Endothelial cell of umbilical vein (primary cell): ENCODE measurements around the gene KLHL41. TPM values are rescaled to one million over a fixed set of nuclear protein-coding genes. Genes with fewer than 3 reads are reported as not detected.

Experiments
- BruUV-seq: library from RNA; stranded (reverse); fragments of 400-500 nt; replicated peaks from 2 replicates; lab custom pipeline; 2021; lab: Mats Ljungman, UMichigan
- CTCF ChIA-PET: fragments of 300-600, 350-600 bp; sonication (Branson Sonifier 250); formaldehyde crosslinking; loops from one replicate; lab custom pipeline; 2021; ENCODE audit warnings: antibody characterized with exemption, inconsistent platforms; lab: Charles Lee
- POLR2A ChIA-PET: fragments of 300-600, 350-600 bp; sonication (Branson Sonifier 250); formaldehyde crosslinking; loops from one replicate; lab custom pipeline; 2021; ENCODE audit warnings: antibody characterized with exemption, inconsistent platforms; lab: Charles Lee
- DNase-seq: peaks from one replicate; pipeline ENCODE4 v3.0.0-alpha.2; 2011; ENCODE audit warnings: low read depth, low spot score
- FAIRE-seq: peaks from 2 replicates; lab custom pipeline; 2011; peaks lifted over from hg19 to GRCh38; lab: Jason Lieb, UNC
- H2AFZ ChIP-seq: 2 replicates; pipeline ENCODE4 v1.6.0; 2012; ENCODE audit warnings: low read depth, low read length, control low read depth, inconsistent platforms
- H3K27ac ChIP-seq: 2 replicates; pipeline ENCODE4 v1.5.1; 2011; ENCODE audit warnings: low read depth, mild to moderate bottlenecking, control low read depth, low read length, moderate library complexity; ENCODE audit not compliant: insufficient read depth
- H3K27me3 ChIP-seq, 2 experiments: 2 replicates each; pipeline versions ENCODE4 v1.6.0 to v1.6.1; 2011; ENCODE audit warnings: low read length in 2 of 2, mixed read lengths in 1 of 2; ENCODE audit not compliant: control insufficient read depth in 2 of 2, insufficient read depth in 2 of 2
- H3K36me3 ChIP-seq, 2 experiments: 2 replicates in 1 of 2; 3 replicates in 1 of 2; pipeline ENCODE4 v1.5.1; 2011; ENCODE audit warnings: low read length in 2 of 2, mild to moderate bottlenecking in 1 of 2, moderate library complexity in 1 of 2; ENCODE audit not compliant: control insufficient read depth in 2 of 2, insufficient read depth in 2 of 2; ENCODE audit errors: extremely low read depth in 1 of 2
- H3K4me1 ChIP-seq: 3 replicates; pipeline ENCODE4 v1.5.1; 2011; ENCODE audit warnings: mild to moderate bottlenecking, low read length; ENCODE audit not compliant: control insufficient read depth, insufficient read depth; ENCODE audit errors: extremely low read depth
- H3K4me2 ChIP-seq: 2 replicates; pipeline ENCODE4 v1.6.1; 2011; ENCODE audit warnings: low read length, control low read depth, mixed read lengths; ENCODE audit not compliant: insufficient read depth
- H3K4me3 ChIP-seq, 3 experiments: fragments of 200-600 bp in 1 of 3; sonication (generic), shearing (Covaris generic) in 1 of 3; replicated peaks in 1 of 3; 2 replicates each; pipeline ENCODE4 v1.5.1; 2011 to 2016; ENCODE audit warnings: control low read depth in 3 of 3, low read length in 3 of 3, mild to moderate bottlenecking in 2 of 3, inconsistent platforms in 1 of 3, low read depth in 1 of 3, moderate library complexity in 1 of 3; ENCODE audit not compliant: insufficient read depth in 1 of 3
- H3K79me2 ChIP-seq: 2 replicates; pipeline ENCODE4 v1.6.0; 2012; ENCODE audit warnings: low read length, inconsistent platforms; ENCODE audit not compliant: control insufficient read depth, insufficient read depth
- H3K9ac ChIP-seq: replicated peaks from 2 replicates; pipeline ENCODE3; 2011; ENCODE audit warnings: low read length, control low read depth; ENCODE audit not compliant: insufficient read depth; ENCODE audit errors: extremely low read depth
- H3K9me1 ChIP-seq: replicated peaks from 3 replicates; pipeline ENCODE4 v1.6.0; 2011; ENCODE audit warnings: mild to moderate bottlenecking, low read length; ENCODE audit not compliant: control insufficient read depth, insufficient read depth; ENCODE audit errors: extremely low read depth
- H3K9me3 ChIP-seq: replicated peaks from 2 replicates; pipeline ENCODE4 v1.5.1; 2012; ENCODE audit warnings: low read length, inconsistent platforms; ENCODE audit not compliant: control insufficient read depth, insufficient read depth
- H4K20me1 ChIP-seq: replicated peaks from 2 replicates; pipeline ENCODE3; 2011; ENCODE audit warnings: mild to moderate bottlenecking, low read length; ENCODE audit not compliant: control insufficient read depth, insufficient read depth; ENCODE audit errors: extremely low read depth
- CTCF ChIP-seq, 2 donors: IDR thresholded peaks; 1 replicate in 1 of 2; 2 replicates in 1 of 2; pipeline ENCODE4 v1.5.1; 2011; ENCODE audit warnings: low read length in 2 of 2, mild to moderate bottlenecking in 2 of 2, moderate library complexity in 2 of 2, control low read depth in 1 of 2, inconsistent platforms in 1 of 2, low read depth in 1 of 2; ENCODE audit not compliant: insufficient read depth in 1 of 2; ENCODE audit errors: extremely low read depth in 1 of 2
- EZH2 ChIP-seq: IDR thresholded peaks from 2 replicates; pipeline ENCODE4 v1.6.1; 2012; ENCODE audit warnings: borderline replicate concordance, low read depth, mild to moderate bottlenecking, moderate library complexity, low read length, inconsistent platforms; ENCODE audit not compliant: severe bottlenecking
- FOS ChIP-seq: IDR thresholded peaks from 2 replicates; pipeline ENCODE4 v1.6.1; 2011; ENCODE audit warnings: mild to moderate bottlenecking, low read length, moderate library complexity, borderline replicate concordance; ENCODE audit not compliant: insufficient read depth
- GATA2 ChIP-seq: IDR thresholded peaks from 2 replicates; pipeline ENCODE4 v1.7.0; 2011; ENCODE audit warnings: low read depth, mild to moderate bottlenecking, moderate library complexity, mixed read lengths, low read length; ENCODE audit not compliant: insufficient read length, insufficient read depth
- JUN ChIP-seq: IDR thresholded peaks from 2 replicates; pipeline ENCODE4 v1.6.1; 2011; ENCODE audit warnings: borderline replicate concordance, low read depth; ENCODE audit not compliant: insufficient read length, insufficient read depth
- MAX ChIP-seq: IDR thresholded peaks from 2 replicates; pipeline ENCODE4 v1.6.1; 2011; ENCODE audit not compliant: insufficient read depth, insufficient read length
- MYC ChIP-seq: IDR thresholded peaks from one replicate; pipeline ENCODE4 v1.6.1; 2011; ENCODE audit warnings: mild to moderate bottlenecking, low read depth, low read length
- POLR2A ChIP-seq: IDR thresholded peaks from 2 replicates; pipeline ENCODE4 v1.6.1; 2012; ENCODE audit warnings: low read depth, mild to moderate bottlenecking, control low read depth, low read length
- POLR2AphosphoS5 ChIP-seq: IDR thresholded peaks from 2 replicates; pipeline ENCODE4 v1.6.1; 2012; ENCODE audit warnings: low read depth, mild to moderate bottlenecking, control low read depth, low read length, moderate library complexity; ENCODE audit not compliant: insufficient read depth
- dilution Hi-C: fragments of 300-500 bp; cut with MboI; formaldehyde crosslinking; loops from one replicate; pipeline ENCODE4 v1.15.0; 2019; ENCODE audit warnings: low sequenced_read_pairs; ENCODE audit not compliant: extremely low pct_ligation_motif_present
- intact Hi-C: fragments of 100-400 bp; cut with micrococcal nuclease; formaldehyde crosslinking; loops from one replicate; pipeline ENCODE4 v1.10.0; 2022
- polyA plus RNA-seq, 4 experiments: library from polyadenylated mRNA; depleted of rRNA in 3 of 4; stranded (reverse) in 3 of 4; unstranded in 1 of 4; fragments of >200 nt; gene quantifications; 2 replicates each; pipeline versions ENCODE4 v1.2.1 to v1.2.3, GENCODE V29; 2011 to 2012; ENCODE audit warnings: missing spikeins in 1 of 4
- total RNA-seq: library from RNA; stranded (reverse); gene quantifications from 2 replicates; pipeline ENCODE4 v1.2.3, GENCODE V29; 2021

KLHL41 gene
- total and polyA plus RNA-seq, 2 donors (not counting 3 experiments of a cell fraction or from before 2014, with no cell fraction given) = 0.08 to 0.73 TPM

- Histone ChIP-seq H3K9ac (no peak overlapping the region), H2AFZ (no peak overlapping the region), H3K9me1 (no peaks in the 10 kb centered on the region), H3K27ac (peak overlapping the region; percentile 77), H3K9me3 (no peaks in the 10 kb centered on the region), H3K36me3 (no peaks in the 10 kb centered on the region), H3K27me3 (no peaks in the 10 kb centered on the region), H4K20me1 (no peaks in the 10 kb centered on the region), H3K4me1 (peaks cover 13% of the 10 kb centered on the region), H3K4me2 (peak overlapping the region; percentile 60), H3K79me2 (no peaks in the 10 kb centered on the region), H3K4me3 (no peak overlapping the region)
- intact Hi-C loops = loop anchor here (2.0 kb wide), 1 partner anchor 29 kb away; the partner anchor contains the start of gene BBS5
- BruUV-seq = no TSS peak
- DNase-seq = peak; percentile 86
- dilution Hi-C loops = no loop called here
- no peak for TF ChIP-seq POLR2A
- TF ChIP-seq FOS = peak; percentile 93
- TF ChIP-seq JUN = peak; percentile 98
- ChIA-PET CTCF (interaction anchor here (0.6 to 1.9 kb wide), 8 partner anchors 11 to 55 kb away, joined by 3 to 10 read pairs (median 4); partner anchors contain the start of gene BBS5), POLR2A (interaction anchor here (0.6 kb wide), 1 partner anchor 18 kb away, joined by 3 read pairs; no protein-coding TSS in a partner anchor)
- FAIRE-seq = peak; percentile 83
These were observed 1.8 kb upstream of the KLHL41 start for GRCh38 chr2:169507698-169508097.

GRCh38 chr2:169509955-169510354, 453 bp downstream of the KLHL41 start:
- Histone ChIP-seq H2AFZ (no peak overlapping the region), H3K4me3 (no peak overlapping the region), H3K36me3 (no peaks in the 10 kb centered on the region), H3K9me3 (no peaks in the 10 kb centered on the region), H3K9ac (no peak overlapping the region), H3K4me2 (no peak overlapping the region), H3K4me1 (peaks cover 13% of the 10 kb centered on the region), H3K27me3 (no peaks in the 10 kb centered on the region), H3K79me2 (no peaks in the 10 kb centered on the region), H3K27ac (no peak overlapping the region), H4K20me1 (no peaks in the 10 kb centered on the region), H3K9me1 (no peaks in the 10 kb centered on the region)
- no TSS peak for BruUV-seq
- dilution Hi-C loops (no loop called here), intact Hi-C loops (no loop called here)
- TF ChIP-seq MAX (no peak), POLR2AphosphoS5 (no peak), GATA2 (no peak), POLR2A (no peak), FOS (no peak), MYC (no peak), EZH2 (no peak), JUN (no peak), CTCF (IDR thresholded peaks at IDR 0.05; ENCODE audit: extremely low read depth in 1 of 2, insufficient read depth in 1 of 2, low read depth in 1 of 2, low read length in 2 of 2) (no peak)
- FAIRE-seq (no peak), DNase-seq (no peak)
- POLR2A ChIA-PET = no interaction called here
- CTCF ChIA-PET = interaction anchor here (0.7 to 1.0 kb wide), 3 partner anchors 18 to 58 kb away, joined by 3 to 4 read pairs (median 3); no protein-coding TSS in a partner anchor
